B cell (primary cell): Measurements from ENCODE around the gene TM4SF20. TPM values are rescaled to one million over a fixed set of nuclear protein-coding genes. Genes with fewer than 3 reads are reported as not detected.

Experiments
- ATAC-seq: fragments of 200-7000 bp; cut with Tn5 transposase; one replicate; pipeline ENCODE4 v1.10.0; 2021; ENCODE audit warnings: low read depth, mild to moderate bottlenecking, moderate number of reproducible peaks, moderate library complexity
- CTCF ChIA-PET: fragments of 350-600 bp; sonication (Branson Sonifier 250); formaldehyde crosslinking; loops from one replicate; lab custom pipeline; 2021; ENCODE audit warnings: antibody characterized with exemption, inconsistent platforms; lab: Charles Lee
- POLR2A ChIA-PET: fragments of 350-600 bp; sonication (Branson Sonifier 250); formaldehyde crosslinking; loops from one replicate; lab custom pipeline; 2021; ENCODE audit warnings: antibody characterized with exemption; lab: Charles Lee
- DNase-seq: peaks from one replicate; pipeline ENCODE4 v3.0.0; 2013
- H2AFZ ChIP-seq: 2 replicates; pipeline ENCODE4 v1.6.1; 2012; ENCODE audit warnings: mild to moderate bottlenecking, low read depth, low read length; ENCODE audit not compliant: insufficient read depth, poor library complexity, severe bottlenecking
- H3K27ac ChIP-seq, 2 donors: 1 replicate in 1 of 2; 2 replicates in 1 of 2; pipeline ENCODE4 v1.5.1; 2012 to 2013; ENCODE audit warnings: low read length in 2 of 2, mild to moderate bottlenecking in 2 of 2, moderate library complexity in 1 of 2
- H3K27me3 ChIP-seq, 4 experiments: fragments of 200-600 bp in 1 of 4; sonication (generic) in 1 of 4; replicated peaks in 1 of 4; 1 replicate in 2 of 4; 2 replicates in 2 of 4; pipeline versions ENCODE4 v1.6.1 to v1.7.0; 2013 to 2016; ENCODE audit warnings: low read length in 3 of 4, mild to moderate bottlenecking in 2 of 4, mixed read lengths in 1 of 4, moderate library complexity in 1 of 4; ENCODE audit not compliant: insufficient read depth in 4 of 4, control insufficient read depth in 3 of 4; ENCODE audit errors: control extremely low read depth in 1 of 4
- H3K36me3 ChIP-seq, 2 experiments: replicated peaks in 1 of 2; 1 replicate in 1 of 2; 2 replicates in 1 of 2; pipeline versions ENCODE4 v1.6.1 to v1.7.1; 2013; ENCODE audit warnings: low read length in 1 of 2; ENCODE audit not compliant: insufficient read depth in 2 of 2, control insufficient read depth in 1 of 2; ENCODE audit errors: control extremely low read depth in 1 of 2, extremely low read depth in 1 of 2
- H3K4me1 ChIP-seq, 2 donors: fragments of 200-600 bp in 1 of 2; sonication (generic) in 1 of 2; 1 replicate in 1 of 2; 2 replicates in 1 of 2; pipeline versions ENCODE4 v1.5.1 to v1.6.1; 2013 to 2017; ENCODE audit warnings: low read length in 2 of 2; ENCODE audit not compliant: control insufficient read depth in 2 of 2, insufficient read depth in 2 of 2
- H3K4me2 ChIP-seq: replicated peaks from 2 replicates; pipeline ENCODE3; 2012; ENCODE audit warnings: mild to moderate bottlenecking, low read depth, low read length; ENCODE audit not compliant: poor library complexity, severe bottlenecking
- H3K4me3 ChIP-seq, 5 experiments: fragments of 200-600 bp in 1 of 5; sonication (generic) in 1 of 5; 1 replicate in 3 of 5; 2 replicates in 2 of 5; pipeline versions ENCODE4 v1.5.1 to v1.7.0; 2011 to 2016; ENCODE audit warnings: low read length in 4 of 5, mild to moderate bottlenecking in 4 of 5, low read depth in 2 of 5, control low read depth in 1 of 5, moderate library complexity in 1 of 5; ENCODE audit not compliant: insufficient read depth in 1 of 5; ENCODE audit errors: control extremely low read depth in 1 of 5, extremely low read depth in 1 of 5
- H3K79me2 ChIP-seq: fragments of 200-600 bp; sonication (generic); one replicate; pipeline ENCODE4 v1.6.0; 2016; ENCODE audit warnings: low read length; ENCODE audit not compliant: control insufficient read depth, insufficient read depth
- H3K9ac ChIP-seq: fragments of 200-600 bp; sonication (generic); 2 replicates; pipeline ENCODE4 v1.6.1; 2017; ENCODE audit warnings: mild to moderate bottlenecking, low read length, moderate library complexity
- H3K9me3 ChIP-seq, 3 donors: one replicate each; pipeline versions ENCODE4 v1.6.1 to v1.7.1; 2013; ENCODE audit warnings: low read length in 2 of 3; ENCODE audit not compliant: control insufficient read depth in 2 of 3, insufficient read depth in 1 of 3; ENCODE audit errors: control extremely low read depth in 1 of 3
- H4K20me1 ChIP-seq: 2 replicates; pipeline ENCODE4 v1.6.0; 2012; ENCODE audit warnings: mild to moderate bottlenecking, low read length; ENCODE audit not compliant: insufficient read depth, control insufficient read depth, poor library complexity, severe bottlenecking
- H3K27ac Mint-ChIP-seq: one replicate; pipeline ENCODE4 v1.8.0; 2021; ENCODE audit warnings: mixed read lengths
- H3K27me3 Mint-ChIP-seq: one replicate; pipeline ENCODE4 v1.8.0; 2021; ENCODE audit warnings: mixed read lengths
- H3K4me1 Mint-ChIP-seq: one replicate; pipeline ENCODE4 v1.8.0; 2021; ENCODE audit warnings: mixed read lengths
- H3K4me3 Mint-ChIP-seq: one replicate; pipeline ENCODE4 v1.8.0; 2021; ENCODE audit warnings: mixed read lengths
- H3K9me3 Mint-ChIP-seq: one replicate; pipeline ENCODE4 v1.8.0; 2022; ENCODE audit warnings: mixed read lengths; ENCODE audit not compliant: insufficient read depth
- EZH2 ChIP-seq: IDR thresholded peaks from 2 replicates; pipeline ENCODE4 v1.6.1; 2012; ENCODE audit warnings: borderline replicate concordance, low read depth, mild to moderate bottlenecking, moderate library complexity, low read length; ENCODE audit not compliant: insufficient read depth, poor library complexity, severe bottlenecking
- WGBS: methylation state at CpG from one replicate; pipeline ENCODE4 v1.1.5; 2013; ENCODE audit warnings: missing lambda C conversion rate; ENCODE audit not compliant: insufficient coverage; 5-methylcytosine and 5-hydroxymethylcytosine counted together
- intact Hi-C: fragments of 100-400 bp; cut with micrococcal nuclease; formaldehyde crosslinking; loops from one replicate; pipeline ENCODE4 v1.10.0; 2022
- polyA plus RNA-seq: library from polyadenylated mRNA; depleted of rRNA; stranded (reverse); fragments of >200 nt; gene quantifications from 2 replicates; pipeline ENCODE4 v1.2.3, GENCODE V29; 2012
- total RNA-seq, 2 donors: library from RNA; stranded (reverse); fragments of 120-200 nt in 1 of 2; gene quantifications; 1 replicate in 1 of 2; 2 replicates in 1 of 2; pipeline versions ENCODE4 v1.2.3 to v1.2.4, GENCODE V29; 2013 to 2022
- TF ChIP-seq, protein P1 (sequence below): fragments of 200-600 bp; IDR thresholded peaks from one replicate; pipeline ENCODE4 v1.8.0; 2022; ENCODE audit warnings: antibody characterized with exemption, mild to moderate bottlenecking

TM4SF20 gene
- total and polyA plus RNA-seq, 2 donors (not counting 1 experiment from before 2014, with no cell fraction given): not detected

DNA sequence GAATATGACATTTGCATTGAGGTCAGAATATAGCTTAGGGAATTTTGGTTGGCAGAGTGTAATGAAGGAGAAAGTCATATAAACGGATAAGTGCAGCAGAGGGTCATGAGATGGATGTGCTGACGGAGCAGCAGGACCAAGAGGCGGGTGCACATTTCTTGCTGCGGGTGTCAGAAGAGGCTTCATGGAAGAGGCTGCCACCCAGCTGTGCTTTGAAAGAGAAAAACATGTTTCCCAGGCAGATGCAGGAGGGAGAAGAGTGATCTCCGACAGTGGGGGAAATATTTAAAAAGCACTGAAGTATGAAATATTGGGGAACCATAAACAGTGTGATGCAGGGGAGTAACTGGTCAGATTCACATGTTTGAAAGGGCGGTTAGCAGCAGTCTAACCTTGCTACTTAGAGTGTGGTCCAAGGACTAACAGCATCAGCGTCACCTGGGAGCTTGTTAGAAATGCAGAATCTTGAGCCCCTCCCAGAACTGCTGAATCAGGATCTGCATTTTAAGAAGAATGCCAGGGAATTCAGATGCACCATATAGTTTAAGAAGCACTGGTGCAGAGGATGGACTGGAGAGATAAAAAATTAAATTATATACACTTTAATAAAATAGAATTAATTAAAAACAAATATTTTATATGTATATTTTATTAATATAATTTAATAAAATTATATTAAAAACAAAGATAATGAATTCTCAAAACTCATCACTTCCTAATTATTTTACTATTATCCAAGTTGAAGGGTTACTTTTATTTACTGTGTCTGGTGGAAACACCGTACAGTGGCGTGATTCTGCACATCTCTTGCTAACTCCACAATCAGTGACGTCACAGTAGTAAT, 44.8 kb upstream of the TM4SF20 start:
- POLR2A ChIA-PET: no interaction called here
- Histone ChIP-seq H3K27ac (no peak overlapping the region), H3K79me2 (no peaks in the 10 kb centered on the region), H3K9me3 (no peaks in the 10 kb centered on the region), H3K9ac (no peak overlapping the region), H3K27me3 (no peaks in the 10 kb centered on the region), H2AFZ (no peak overlapping the region), H3K4me3 (no peak overlapping the region), H3K4me1 (no peaks in the 10 kb centered on the region), H3K4me2 (no peak overlapping the region), H3K36me3 (no peaks in the 10 kb centered on the region), H4K20me1 (no peaks in the 10 kb centered on the region)
- WGBS: 94% methylated on average over 7 of the region's 10 CpGs
- intact Hi-C loops: no loop called here
- H3K27ac Mint-ChIP-seq: no peak overlapping the region
- H3K4me1 Mint-ChIP-seq: no peaks in the 10 kb centered on the region
- H3K9me3 Mint-ChIP-seq: no peaks in the 10 kb centered on the region
- TF ChIP-seq EZH2: no peak
- TF ChIP-seq, protein P1, sequence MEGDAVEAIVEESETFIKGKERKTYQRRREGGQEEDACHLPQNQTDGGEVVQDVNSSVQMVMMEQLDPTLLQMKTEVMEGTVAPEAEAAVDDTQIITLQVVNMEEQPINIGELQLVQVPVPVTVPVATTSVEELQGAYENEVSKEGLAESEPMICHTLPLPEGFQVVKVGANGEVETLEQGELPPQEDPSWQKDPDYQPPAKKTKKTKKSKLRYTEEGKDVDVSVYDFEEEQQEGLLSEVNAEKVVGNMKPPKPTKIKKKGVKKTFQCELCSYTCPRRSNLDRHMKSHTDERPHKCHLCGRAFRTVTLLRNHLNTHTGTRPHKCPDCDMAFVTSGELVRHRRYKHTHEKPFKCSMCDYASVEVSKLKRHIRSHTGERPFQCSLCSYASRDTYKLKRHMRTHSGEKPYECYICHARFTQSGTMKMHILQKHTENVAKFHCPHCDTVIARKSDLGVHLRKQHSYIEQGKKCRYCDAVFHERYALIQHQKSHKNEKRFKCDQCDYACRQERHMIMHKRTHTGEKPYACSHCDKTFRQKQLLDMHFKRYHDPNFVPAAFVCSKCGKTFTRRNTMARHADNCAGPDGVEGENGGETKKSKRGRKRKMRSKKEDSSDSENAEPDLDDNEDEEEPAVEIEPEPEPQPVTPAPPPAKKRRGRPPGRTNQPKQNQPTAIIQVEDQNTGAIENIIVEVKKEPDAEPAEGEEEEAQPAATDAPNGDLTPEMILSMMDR: no peak
- CTCF ChIA-PET: no interaction called here
- H3K27me3 Mint-ChIP-seq: no peaks in the 10 kb centered on the region
- ATAC-seq (no peak), DNase-seq (no peak)
- no peak overlapping the region for H3K4me3 Mint-ChIP-seq
